Suprapubic skin (tissue), 4 donors: Measurements from ENCODE around the gene PLCG2. TPM values are rescaled to one million over a fixed set of nuclear protein-coding genes. Genes with fewer than 3 reads are reported as not detected.
"Not testable (repeated sequence)": the region's sequence is repeated elsewhere in the genome, so short reads cannot be mapped to it uniquely, and the experiment has no call there.

ENCODE experiments used
- DNase-seq, 2 donors: peaks; one replicate each; pipeline ENCODE4 v3.0.0-alpha.2; 2019; ENCODE audit warnings: low spot score in 2 of 2
- H3K27ac ChIP-seq: fragments of 200-600 bp; sonication (generic); one replicate; pipeline ENCODE4 v1.5.1; 2019
- H3K27me3 ChIP-seq: fragments of 200-600 bp; sonication (generic); one replicate; pipeline ENCODE4 v1.5.1; 2019
- H3K36me3 ChIP-seq: fragments of 200-600 bp; sonication (generic); one replicate; pipeline ENCODE4 v1.5.1; 2019
- H3K4me1 ChIP-seq: fragments of 200-600 bp; sonication (generic); one replicate; pipeline ENCODE4 v1.5.1; 2019
- H3K4me3 ChIP-seq: fragments of 200-600 bp; sonication (generic); one replicate; pipeline ENCODE4 v1.5.1; 2019; ENCODE audit warnings: mild to moderate bottlenecking
- H3K9me3 ChIP-seq: fragments of 200-600 bp; sonication (generic); one replicate; pipeline ENCODE4 v1.5.1; 2019
- CTCF ChIP-seq, 2 donors: fragments of 200-600 bp in 1 of 2; fragments of 450-650 bp in 1 of 2; sonication (generic) in 1 of 2; IDR thresholded peaks; one replicate each; pipeline ENCODE4 v1.5.1; 2016 to 2019; ENCODE audit warnings: antibody characterized with exemption in 2 of 2, mild to moderate bottlenecking in 1 of 2, moderate library complexity in 1 of 2
- EP300 ChIP-seq: sonication (generic); formaldehyde crosslinking; IDR thresholded peaks from one replicate; pipeline ENCODE4 v1.6.1; 2017; ENCODE audit warnings: antibody characterized with exemption
- POLR2A ChIP-seq, 2 donors: fragments of 450-650 bp; IDR thresholded peaks; one replicate each; pipeline ENCODE4 v1.6.1; 2017; ENCODE audit warnings: antibody characterized with exemption in 2 of 2, mild to moderate bottlenecking in 2 of 2, moderate library complexity in 2 of 2
- POLR2AphosphoS5 ChIP-seq, 3 donors: sonication (generic); formaldehyde crosslinking; IDR thresholded peaks; one replicate each; pipeline ENCODE4 v1.6.1; 2017; ENCODE audit warnings: antibody characterized with exemption in 3 of 3
- whole genome bisulfite sequencing: methylation state at CpG from one replicate; pipeline ENCODE4 v1.1.5; 2018; 5-methylcytosine and 5-hydroxymethylcytosine counted together
- total RNA-seq, 4 donors: library from RNA; depleted of rRNA; stranded (reverse); fragments of >200 nt; gene quantifications; one replicate each; pipeline ENCODE4 v1.1.0, GENCODE V29; 2016

Gene PLCG2
- total RNA-seq, 4 donors from 2014 or later = 6.5 to 24.1 (median 10.5) TPM

GRCh38 chr16:81755915-81756614 is 23.0 kb upstream of the PLCG2 start:
- no peak for DNase-seq

GRCh38 chr16:81756615-81757356 is 22.3 kb upstream of the PLCG2 start:
- DNase-seq = no peak
- H3K4me3 ChIP-seq = no peak overlapping the region
- 70% methylated on average over 9 of the region's 9 CpGs for WGBS
- no peak for TF ChIP-seq POLR2AphosphoS5 (IDR thresholded peaks at IDR 0.05)
- H3K27ac ChIP-seq = no peak overlapping the region
- peaks cover 6% of the 10 kb centered on the region for H3K4me1 ChIP-seq
- H3K9me3 ChIP-seq = no peaks in the 10 kb centered on the region
- H3K36me3 ChIP-seq = no peaks in the 10 kb centered on the region
- no peaks in the 10 kb centered on the region for H3K27me3 ChIP-seq

More at GRCh38 chr16:81755915-81756614, 23.0 kb upstream of the PLCG2 start:
- H3K27me3 ChIP-seq = no peaks in the 10 kb centered on the region
- WGBS = 58% methylated on average over 13 of the region's 13 CpGs
- H3K27ac ChIP-seq = no peak overlapping the region
- TF ChIP-seq EP300 (no peak), POLR2AphosphoS5 (IDR thresholded peaks at IDR 0.05) (no peak), CTCF (IDR thresholded peaks at IDR 0.05) (no peak), POLR2A (IDR thresholded peaks at IDR 0.05) (no peak)
- H3K9me3 ChIP-seq = no peaks in the 10 kb centered on the region
- peaks cover 6% of the 10 kb centered on the region for H3K4me1 ChIP-seq
- no peaks in the 10 kb centered on the region for H3K36me3 ChIP-seq
- no peak overlapping the region for H3K4me3 ChIP-seq

- 24% methylated on average over 2 of the region's 2 CpGs for WGBS
- Histone ChIP-seq H3K4me1 (no peaks in the 10 kb centered on the region), H3K27me3 (no peaks in the 10 kb centered on the region)
Measured at GRCh38 chr16:81758376-81758775, 20.7 kb upstream of the PLCG2 start.

GRCh38 chr16:81762322-81762721 is 16.8 kb upstream of the PLCG2 start:
- H3K27ac ChIP-seq, H3K4me1 ChIP-seq, H3K36me3 ChIP-seq, H3K27me3 ChIP-seq, H3K9me3 ChIP-seq, H3K4me3 ChIP-seq, DNase-seq: not testable (repeated sequence)
- 86% methylated on average over 4 of the region's 4 CpGs for WGBS

More at GRCh38 chr16:81758376-81758775, 20.7 kb upstream of the PLCG2 start:
- H3K4me3 ChIP-seq = no peak overlapping the region
- no peak overlapping the region for H3K27ac ChIP-seq
- TF ChIP-seq POLR2A (IDR thresholded peaks at IDR 0.05) (no peak), EP300 (no peak), CTCF (IDR thresholded peaks at IDR 0.05) (no peak), POLR2AphosphoS5 (IDR thresholded peaks at IDR 0.05) (no peak)
- H3K9me3 ChIP-seq = no peaks in the 10 kb centered on the region
- DNase-seq = no peak
- H3K36me3 ChIP-seq = no peaks in the 10 kb centered on the region

GRCh38 chr16:81765111-81765919 is 13.8 kb upstream of the PLCG2 start:
- H3K27ac ChIP-seq = no peak overlapping the region
- no peak for TF ChIP-seq CTCF (IDR thresholded peaks at IDR 0.05)
- no peak for TF ChIP-seq POLR2A (IDR thresholded peaks at IDR 0.05)
- no peak for TF ChIP-seq POLR2AphosphoS5 (IDR thresholded peaks at IDR 0.05)
- no peak for TF ChIP-seq EP300
- 91% methylated on average over 11 of the region's 11 CpGs for WGBS

GRCh38 chr16:81765969-81766368 is 13.1 kb upstream of the PLCG2 start:
- Histone ChIP-seq H3K27me3 (no peaks in the 10 kb centered on the region), H3K27ac (no peak overlapping the region), H3K9me3 (no peaks in the 10 kb centered on the region), H3K4me1 (no peaks in the 10 kb centered on the region), H3K36me3 (no peaks in the 10 kb centered on the region), H3K4me3 (no peak overlapping the region)
- no peak for DNase-seq
- no peak for TF ChIP-seq CTCF (IDR thresholded peaks at IDR 0.05)
- no peak for TF ChIP-seq POLR2A (IDR thresholded peaks at IDR 0.05)
- no peak for TF ChIP-seq EP300
- no peak for TF ChIP-seq POLR2AphosphoS5 (IDR thresholded peaks at IDR 0.05)

More at GRCh38 chr16:81765111-81765919, 13.8 kb upstream of the PLCG2 start:
- Histone ChIP-seq H3K27me3 (no peaks in the 10 kb centered on the region), H3K36me3 (no peaks in the 10 kb centered on the region), H3K9me3 (no peaks in the 10 kb centered on the region), H3K4me1 (no peaks in the 10 kb centered on the region), H3K4me3 (no peak overlapping the region)
- no peak for DNase-seq
